Ovary (tissue), 3 donors: Measurements from ENCODE around the gene ARL2BP.

Experiments
- CTCF ChIP-seq, 3 donors: fragments of 450-650 bp in 2 of 3; fragments of 200-600 bp in 1 of 3; IDR thresholded peaks; one replicate each; pipeline versions ENCODE4 v1.5.1 to v1.8.0; 2016 to 2022; ENCODE audit warnings: antibody characterized with exemption in 3 of 3, mild to moderate bottlenecking in 1 of 3
- EP300 ChIP-seq: sonication (generic); formaldehyde crosslinking; IDR thresholded peaks from one replicate; pipeline ENCODE4 v1.6.1; 2017; ENCODE audit warnings: antibody characterized with exemption
- donor health status: DM: no; HTN: no; CAD: no.

DNA sequence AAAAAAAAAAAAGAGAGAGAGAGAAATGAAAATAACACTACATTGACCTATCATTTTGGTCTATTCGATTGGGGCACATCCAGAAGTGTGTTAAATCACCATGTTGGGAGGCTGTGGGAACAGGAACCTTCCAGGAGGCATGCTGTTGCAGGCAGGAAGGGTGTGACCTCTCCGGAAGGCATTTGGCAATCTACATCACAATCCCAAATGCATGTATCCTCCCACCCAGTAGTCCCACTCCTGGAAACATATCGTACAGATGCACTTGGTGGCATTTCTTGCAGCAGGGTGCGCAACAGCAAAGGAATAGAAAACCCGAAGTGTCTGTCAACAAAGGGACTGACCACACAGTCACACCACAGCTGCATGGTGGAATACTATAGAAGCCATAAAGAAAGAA lies 31.5 kb downstream of the ARL2BP start:
- TF ChIP-seq CTCF (IDR thresholded peaks at IDR 0.05) = no peak
- no peak for TF ChIP-seq EP300
